NCI-H446 (cell line): ENCODE results near the gene PNPLA5.
"Not testable (repeated sequence)": the region's sequence is repeated elsewhere in the genome, so short reads cannot be mapped to it uniquely, and the experiment has no call there.

Source experiments
- DNase-seq, 2 experiments: peaks; one replicate each; lab custom pipeline; 2025; lab: John Stamatoyannopoulos, UW

PNPLA5 gene

DNA sequence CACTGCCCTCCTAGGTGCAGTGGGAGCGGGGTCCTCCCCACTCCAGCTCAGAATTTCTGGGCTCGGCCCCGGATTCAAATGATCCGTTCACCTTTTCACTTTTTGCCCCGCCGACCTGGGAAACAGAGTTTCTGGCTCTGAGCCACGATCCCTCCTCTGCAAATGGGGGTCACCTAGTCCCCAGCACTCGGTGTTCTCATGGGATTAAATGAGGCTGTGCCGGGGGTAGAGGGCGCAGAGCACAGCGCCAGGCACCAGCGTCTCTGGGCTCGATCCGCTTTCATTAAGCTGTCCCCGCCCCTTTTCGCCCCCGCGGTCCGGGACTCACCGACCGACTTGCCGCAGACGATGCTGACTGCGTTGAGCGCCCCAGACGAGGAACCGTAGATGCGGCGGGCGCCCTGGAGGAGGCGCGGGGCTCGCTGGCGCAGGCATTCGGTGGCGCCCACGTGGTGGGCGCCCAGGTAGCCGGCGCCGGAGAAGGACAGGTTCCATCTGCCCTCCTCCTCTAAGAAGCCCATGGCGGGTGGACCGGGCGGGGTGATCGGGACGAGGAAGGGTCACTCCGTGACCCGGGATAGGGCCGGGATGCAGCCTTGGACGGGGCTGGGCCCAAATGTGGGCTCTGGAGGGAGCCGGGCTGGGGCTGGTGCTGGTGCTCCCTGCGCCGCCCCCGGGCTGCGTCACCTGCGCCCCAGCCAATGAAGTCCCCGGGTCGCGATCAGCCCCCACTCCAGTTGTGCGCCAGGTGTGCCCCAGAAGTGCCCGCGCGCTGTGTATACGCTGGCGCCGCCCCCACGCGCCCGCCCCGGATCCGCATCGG is at the start of gene PNPLA5:
PNPLA5 (minus strand) TSS at position 654 of the 823 bp plus-strand sequence; CDS start at position 521, 133 bp downstream.
- no peak for DNase-seq

GRCh38 chr22:43941449-43941848 is 49.6 kb upstream of the PNPLA5 start:
- DNase-seq: no peak

GRCh38 chr22:43931771-43932170 is 40.0 kb upstream of the PNPLA5 start:
- DNase-seq: no peak

DNA sequence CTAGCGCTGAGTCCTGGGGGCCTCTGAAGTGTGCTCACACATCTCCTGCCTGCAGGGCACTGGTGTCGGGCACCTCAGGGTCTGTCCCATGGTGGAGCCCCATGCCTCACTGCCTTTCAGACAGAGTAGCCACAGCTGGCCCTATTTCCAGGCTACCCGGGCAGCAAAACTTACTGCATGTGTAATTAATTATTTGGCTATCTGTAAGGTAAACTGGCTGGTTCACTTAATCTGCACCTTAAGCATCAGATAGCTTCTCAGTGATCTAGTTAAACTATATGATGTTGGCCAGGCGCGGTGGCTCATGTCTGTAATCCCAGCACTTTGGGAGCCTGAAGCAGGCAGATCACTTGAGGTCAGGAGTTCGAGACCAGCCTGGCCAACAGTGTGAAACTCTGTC is 37.1 kb upstream of the PNPLA5 start:
- DNase-seq: no peak

DNA sequence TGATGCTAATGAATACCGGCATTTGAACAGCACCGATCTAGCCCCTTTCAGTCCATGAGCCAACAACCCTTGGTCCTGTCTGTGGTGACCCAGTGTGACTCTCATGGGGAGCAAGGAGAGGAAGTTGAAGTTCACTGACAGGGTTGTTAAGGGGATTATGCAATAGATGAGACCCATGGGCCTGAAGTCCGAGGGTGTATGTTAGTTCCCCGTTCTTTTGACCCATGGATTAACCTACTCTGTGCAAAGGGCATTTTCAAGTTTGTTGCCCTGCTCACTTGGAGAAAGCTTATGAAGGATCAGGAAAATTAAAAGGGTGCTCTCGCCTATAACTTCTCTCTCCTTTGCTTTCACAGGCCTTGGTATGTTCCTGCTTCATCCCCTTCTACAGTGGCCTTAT is 36.7 kb upstream of the PNPLA5 start:
- no peak for DNase-seq

DNA sequence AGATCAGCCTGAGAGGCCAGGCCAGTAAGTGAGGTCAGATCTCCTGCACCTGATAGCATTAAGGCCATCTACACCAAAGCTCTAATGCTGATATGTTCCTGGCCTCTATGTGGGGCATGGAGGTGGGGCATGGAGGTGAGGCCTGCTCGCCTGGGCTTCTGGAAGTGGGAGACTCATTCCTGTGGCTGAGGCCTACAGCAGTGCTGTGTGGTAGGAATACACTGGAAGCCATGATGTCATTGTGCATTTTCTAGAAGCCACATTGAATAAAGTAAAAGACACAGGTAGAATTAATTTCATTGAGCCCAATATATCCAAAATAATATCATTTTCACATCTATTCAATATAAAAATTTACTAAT is 34.5 kb upstream of the PNPLA5 start:
- no peak for DNase-seq

GRCh38 chr22:43925433-43926348 is 33.9 kb upstream of the PNPLA5 start:
- DNase-seq: no peak

- DNase-seq: no peak
Measured at GRCh38 chr22:43924877-43925276, 33.1 kb upstream of the PNPLA5 start.

- peak; percentile 62 to 90 for DNase-seq
Measured at GRCh38 chr22:43923631-43924464, 32.0 kb upstream of the PNPLA5 start, which contains the start of gene PNPLA3. Gene PNPLA3 (plus strand): TSS chr22:43923805. CDS start chr22:43923912, 107 bp downstream.

GRCh38 chr22:43923191-43923590 is 31.4 kb upstream of the PNPLA5 start:
- no peak for DNase-seq

GRCh38 chr22:43922123-43922522 is 30.3 kb upstream of the PNPLA5 start:
- DNase-seq: no peak

- DNase-seq: no peak
Measured at GRCh38 chr22:43921370-43921769, 29.6 kb upstream of the PNPLA5 start.

DNA sequence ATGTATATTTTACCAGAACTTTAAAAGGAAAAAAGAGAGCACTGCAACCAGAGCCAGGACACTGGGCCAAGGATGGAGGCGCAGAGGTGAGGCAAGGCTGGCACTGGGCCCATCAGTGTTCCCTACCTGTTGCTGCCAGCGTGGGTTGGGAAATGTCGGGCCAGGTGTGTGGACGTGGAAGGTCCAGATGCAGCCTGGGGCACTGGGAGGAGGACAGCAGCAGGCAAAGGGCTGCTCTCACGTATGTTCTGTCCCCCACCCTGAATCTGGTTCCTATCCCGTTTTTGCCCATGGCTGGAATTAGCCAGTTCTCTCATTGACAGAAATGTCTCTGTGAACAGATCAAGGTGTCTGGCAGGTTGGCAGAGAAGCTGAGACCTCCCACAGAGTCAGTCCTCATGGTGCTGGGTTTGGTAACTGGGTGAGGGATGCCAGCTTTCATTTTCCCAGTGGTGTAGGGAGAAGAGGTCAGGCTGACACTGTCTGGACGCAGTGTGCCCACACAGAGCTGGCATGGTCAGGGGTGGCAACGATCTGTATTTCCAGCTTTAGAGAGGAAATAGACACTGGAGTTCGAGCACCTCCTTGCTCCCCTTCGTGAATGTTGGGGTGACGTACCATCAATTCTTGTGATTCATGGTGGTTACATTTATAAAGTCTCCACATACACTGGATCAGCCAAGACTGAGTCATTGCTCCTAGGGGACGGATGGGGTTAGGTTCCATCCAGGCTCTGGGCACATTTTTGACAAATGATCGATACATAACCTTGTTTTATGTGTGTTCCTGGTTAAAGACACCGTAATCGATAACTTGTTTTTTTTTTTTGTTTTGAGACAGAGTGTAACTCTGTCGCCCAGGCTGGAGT is 27.5 kb upstream of the PNPLA5 start:
- no peak for DNase-seq

DNA sequence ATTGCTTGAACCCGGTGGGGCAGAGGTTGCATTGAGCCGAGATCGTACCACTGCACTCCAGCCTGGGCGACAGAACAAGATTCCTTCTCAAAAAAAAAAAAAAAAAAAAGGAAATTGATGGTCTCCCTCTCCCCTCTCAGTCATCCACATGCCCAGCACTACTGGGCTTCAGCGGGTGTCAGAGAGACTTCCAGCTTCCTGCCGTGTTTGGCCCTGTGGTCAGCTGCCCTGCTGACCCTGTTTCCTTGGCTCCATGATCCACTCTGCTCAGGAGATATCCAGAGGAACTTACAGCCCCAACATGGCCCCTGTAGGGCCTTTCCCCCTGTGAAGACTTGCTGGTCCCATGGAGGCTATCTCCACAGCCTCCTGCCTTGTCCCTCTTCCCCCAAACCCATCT is 25.7 kb upstream of the PNPLA5 start:
- no peak for DNase-seq

DNA sequence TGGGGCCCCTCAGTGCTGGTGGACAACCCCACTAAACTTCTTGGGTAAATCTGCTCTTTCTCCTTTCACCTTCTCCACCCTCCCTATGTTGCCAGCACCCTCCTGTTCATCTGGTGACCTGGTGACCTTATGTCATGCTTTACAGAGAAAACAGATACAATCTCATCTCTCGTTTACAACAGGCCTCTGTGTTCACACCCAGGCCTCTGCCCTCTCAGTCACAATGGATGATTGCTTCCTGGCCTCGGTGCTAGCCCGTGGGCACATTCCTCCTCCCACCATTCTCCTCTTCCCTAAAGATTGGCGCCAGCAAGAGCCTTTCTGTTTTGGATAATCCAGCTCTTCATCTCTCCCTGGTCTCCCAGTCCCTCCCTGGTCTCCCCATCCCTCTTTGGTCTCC is 19.5 kb upstream of the PNPLA5 start:
- no peak for DNase-seq

GRCh38 chr22:43910178-43910695 is 18.4 kb upstream of the PNPLA5 start:
- no peak for DNase-seq

DNA sequence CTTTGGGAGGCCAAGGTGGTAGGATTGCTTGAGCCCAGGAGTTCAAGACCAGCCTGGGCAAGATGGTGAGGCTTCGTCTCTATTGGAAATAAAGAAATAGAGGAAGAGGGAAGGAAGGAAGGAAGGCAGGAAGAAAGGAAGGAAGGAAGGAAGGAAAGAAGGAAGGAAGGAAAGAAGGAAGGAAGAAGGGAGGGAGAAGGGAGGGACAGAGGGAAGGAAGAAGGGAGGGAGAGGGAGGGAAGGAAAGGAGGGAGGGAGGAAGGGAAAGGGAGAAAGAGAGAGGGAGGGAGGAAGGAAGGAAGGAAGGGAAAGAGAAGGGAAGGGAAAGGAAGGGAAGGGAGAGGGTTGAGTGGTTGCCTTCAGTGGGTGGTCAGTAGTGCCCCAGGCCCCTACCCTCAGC is 17.9 kb upstream of the PNPLA5 start:
- DNase-seq: no peak

GRCh38 chr22:43905681-43906080 is 13.9 kb upstream of the PNPLA5 start:
- DNase-seq: no peak

- DNase-seq: not testable (repeated sequence)
Measured at GRCh38 chr22:43904412-43904811, 12.6 kb upstream of the PNPLA5 start.

GRCh38 chr22:43903033-43903432 is 11.2 kb upstream of the PNPLA5 start:
- DNase-seq: not testable (repeated sequence)
